Measurements from ENCODE around the gene KNCN.

The KNCN gene

DNA sequence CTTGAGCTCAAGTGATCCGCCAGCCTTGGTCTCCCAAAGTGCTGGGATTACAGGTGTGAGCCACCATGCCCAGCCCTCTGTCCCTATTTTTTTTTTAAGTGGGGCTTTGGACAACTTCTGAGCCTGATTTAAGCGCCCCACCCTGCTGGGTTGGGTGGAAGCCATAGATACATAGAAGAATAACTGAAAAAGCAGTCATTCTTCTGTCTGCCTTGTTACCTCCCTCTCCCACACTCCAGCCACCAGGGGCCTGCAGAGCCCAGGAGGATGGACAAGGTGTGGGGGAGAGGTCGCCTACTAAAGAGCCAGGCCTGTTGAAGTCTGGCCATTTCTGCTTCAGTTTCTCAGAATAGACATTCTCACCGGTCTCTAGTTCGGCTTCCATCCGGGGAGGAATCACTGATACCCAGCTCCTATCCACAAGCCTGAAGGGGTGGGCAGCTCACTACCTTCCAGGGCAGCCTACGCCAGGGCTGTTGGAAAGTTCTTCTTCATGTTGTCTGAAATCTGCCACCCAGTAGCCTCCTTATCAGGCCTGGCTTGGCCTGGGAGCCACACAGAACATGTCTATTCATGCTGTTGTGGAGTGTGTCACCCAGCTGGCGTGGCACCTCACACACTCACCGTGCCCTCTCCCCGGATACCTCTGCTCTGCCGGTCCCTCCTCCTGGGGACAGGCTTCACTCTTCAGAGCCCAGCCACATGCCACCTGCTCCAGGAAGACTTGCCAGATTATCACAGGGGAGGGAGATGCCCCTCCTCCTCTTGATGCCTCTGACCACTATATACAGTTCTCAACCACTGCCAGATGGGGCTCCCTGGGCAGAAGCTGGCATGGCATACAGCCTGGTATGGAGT is 27.7 kb downstream of the KNCN start:
- ATAC-seq (no peak), DNase-seq (no peak)

DNA sequence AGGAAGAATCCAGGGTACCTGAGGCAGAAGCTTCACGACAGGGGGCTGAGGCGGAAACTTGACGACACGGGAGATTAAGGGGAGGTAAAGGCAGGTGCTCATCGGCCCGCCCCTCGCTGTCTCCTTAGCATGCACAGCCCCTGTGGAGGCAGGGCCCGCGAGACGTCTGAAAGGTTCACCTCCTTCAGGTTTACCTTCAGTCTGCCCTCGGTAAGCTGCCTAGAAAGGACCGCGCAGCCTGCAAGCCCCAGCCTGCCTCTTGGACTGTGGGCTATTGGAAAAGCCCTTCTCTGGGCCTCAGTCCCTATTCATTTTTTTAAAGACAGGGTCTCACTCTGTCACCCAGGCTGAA is 28.5 kb downstream of the KNCN start:
- no peak for ATAC-seq
- DNase-seq: no peak

DNA sequence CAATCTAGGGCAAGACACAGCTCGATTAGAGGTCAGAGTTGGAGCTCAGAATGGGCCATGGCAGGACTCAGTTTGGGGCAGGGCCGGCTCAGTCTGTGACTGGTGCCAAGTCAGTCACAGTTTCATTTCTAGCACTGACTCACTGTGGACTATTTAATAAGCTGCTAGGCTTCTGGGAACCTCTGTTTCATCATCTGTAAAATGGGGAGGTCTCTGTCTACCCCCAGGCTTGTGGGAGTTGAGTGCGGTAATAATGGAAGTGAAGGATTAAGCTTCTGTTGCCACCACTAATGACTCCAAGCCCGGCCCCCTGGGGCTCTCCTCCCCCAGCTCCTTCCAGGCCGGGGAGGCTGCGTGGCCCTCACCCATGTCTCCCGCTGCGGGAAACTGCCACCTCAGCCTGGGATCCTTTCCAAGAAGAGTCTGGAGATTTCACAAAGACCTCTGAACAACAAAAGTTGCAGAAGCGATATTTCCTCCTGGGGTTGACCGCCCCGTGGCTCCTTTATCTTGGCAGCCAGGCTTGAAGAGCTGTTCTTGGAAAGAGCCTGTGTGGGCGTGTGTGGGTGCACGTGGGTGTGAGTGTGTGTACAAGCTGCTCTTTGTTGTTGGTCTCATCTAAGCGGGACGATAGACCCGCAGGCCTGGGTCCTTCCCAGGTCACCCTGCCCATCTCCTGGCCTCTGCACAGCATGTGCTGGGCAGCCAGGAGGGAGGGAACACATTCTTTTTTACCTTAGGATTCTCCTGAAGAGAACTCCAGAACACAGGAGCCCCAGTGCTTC is 29.1 kb downstream of the KNCN start:
- peak; percentile 93 for ATAC-seq
- peak; percentile 48 for DNase-seq

DNA sequence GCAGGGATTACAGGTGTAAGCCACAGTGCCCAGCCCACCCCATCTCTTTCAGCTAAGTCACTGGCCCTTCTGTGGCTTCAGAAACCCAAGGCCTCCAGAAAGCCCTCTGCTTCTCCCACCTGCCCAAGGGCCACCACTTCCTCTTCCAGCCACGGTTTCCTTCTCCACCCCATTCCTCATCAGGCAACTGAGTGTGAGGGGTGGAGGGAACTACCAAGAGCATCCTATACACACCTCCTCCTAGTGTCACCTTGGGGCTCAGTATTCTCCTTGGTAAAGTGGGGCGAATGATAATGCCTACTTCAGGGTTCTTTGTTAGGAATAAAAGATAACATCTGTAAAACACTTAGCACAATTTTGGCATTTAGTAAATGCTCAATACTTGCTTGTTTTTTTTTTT is 30.0 kb downstream of the KNCN start:
- ATAC-seq: no peak
- DNase-seq: no peak

DNA sequence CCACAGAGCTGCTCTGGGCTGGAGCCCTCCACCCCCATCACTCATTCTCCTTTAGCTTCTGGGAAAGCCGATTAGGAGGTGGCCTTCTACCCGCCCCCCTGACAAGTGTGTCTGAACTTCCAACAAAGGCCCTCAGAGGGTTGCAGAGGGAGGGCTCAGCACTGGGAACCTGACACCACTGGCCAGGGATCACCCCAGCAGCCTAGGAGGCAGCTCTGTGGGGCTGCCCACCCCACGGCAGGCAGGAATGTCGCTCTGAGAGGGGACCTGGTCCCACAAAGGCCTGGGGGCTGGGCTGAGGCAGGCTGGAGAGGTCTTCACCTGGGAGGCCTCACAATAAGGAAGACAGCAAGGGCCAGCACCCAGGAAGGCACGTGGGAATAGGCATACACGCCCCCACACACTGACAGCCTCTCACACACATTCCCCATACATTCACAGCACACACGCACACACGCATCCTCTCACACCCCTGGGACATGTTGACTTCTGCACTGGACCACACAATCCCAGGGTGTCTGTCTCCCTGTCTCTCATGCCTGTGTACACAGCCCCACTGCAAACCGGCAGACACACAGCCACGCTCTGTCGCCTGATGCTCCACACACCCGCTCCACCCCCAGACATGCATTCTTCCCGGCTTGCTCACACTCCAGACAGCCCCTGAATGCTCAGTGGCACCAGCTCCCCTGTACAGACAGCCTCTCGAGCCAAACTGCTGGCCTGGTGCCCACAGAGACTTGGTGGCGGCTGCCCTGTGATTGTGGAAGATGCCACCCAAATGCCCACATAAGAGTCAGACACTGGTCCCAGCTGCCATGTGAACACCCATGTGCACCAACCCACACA is 31.2 kb downstream of the KNCN start:
- ATAC-seq (no peak), DNase-seq (no peak)

DNA sequence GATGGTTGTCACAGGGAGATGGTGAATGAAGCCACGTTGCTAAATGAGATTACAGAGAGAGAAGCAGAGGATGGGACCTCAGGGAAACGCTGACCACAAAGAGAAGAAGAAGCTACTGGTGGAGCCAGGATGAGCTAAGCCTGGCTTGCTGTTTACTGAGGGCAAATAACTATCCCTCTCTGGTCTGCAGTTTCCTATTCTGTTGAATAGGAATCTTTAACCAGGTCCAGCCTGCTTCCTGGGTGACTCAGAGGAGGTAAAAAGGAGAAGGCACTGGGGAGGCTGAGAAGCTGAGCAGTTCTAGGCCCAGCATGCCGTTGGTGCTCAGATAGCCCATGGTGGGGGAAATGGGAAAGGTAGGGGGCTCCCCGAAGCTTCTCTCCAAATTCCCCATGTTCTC is 32.2 kb downstream of the KNCN start:
- ATAC-seq (no peak), DNase-seq (no peak)

DNA sequence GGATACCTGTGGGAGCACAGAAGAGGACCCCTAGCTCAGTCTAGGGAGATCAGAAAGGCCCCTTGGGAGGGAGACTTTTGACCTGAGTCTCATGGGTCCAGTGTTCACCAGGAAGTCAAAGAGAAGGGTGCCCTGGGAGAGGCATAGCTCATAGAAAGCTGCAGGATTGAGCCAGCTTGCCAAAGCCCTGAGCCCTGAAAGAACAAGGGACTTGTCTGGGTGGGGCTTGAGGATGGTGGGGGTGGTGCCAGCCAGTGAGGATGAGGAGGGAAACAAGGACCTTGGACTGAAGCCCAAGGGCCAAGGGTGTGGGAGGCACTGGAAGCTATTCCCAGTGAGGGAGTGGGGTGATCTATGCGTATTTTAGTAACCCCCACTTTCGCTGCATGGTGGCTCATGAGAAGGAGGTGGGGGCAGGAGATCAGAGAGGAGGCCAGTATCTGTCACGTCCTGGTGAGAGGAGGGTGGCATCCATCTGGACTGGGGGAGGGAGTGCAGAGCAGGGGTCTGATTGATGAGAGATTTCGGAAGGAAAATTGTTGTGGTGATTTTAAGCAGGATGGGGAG is 33.4 kb downstream of the KNCN start:
- DNase-seq (no peak), ATAC-seq (no peak)

DNA sequence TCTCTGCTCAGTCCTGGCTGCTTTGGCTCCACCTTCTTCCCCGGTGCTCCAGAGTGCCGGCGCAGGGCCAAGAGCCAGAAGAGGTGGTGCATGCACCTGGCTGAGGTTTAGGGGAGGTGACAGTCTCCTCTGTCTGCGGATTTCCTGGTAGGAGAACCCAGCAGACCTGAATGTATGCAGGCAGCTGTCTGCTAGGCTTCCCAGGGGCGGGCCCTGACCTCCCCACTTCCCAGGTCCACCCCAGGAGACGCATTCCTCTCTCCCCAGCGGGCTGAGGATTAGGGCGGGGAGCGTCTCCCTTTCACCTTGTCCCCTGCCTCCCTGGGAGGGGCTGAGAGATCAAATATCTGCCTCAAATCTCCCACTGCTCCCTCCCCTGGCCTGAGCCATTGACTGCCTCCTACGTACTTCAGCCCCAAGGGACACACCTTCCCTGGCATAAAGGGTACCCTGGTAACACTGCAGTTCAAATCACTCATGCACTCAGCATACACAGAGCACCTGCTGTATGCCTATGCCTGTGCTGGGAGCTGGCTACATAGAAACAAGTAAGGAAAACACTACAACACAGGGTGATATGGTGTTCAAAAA is 34.3 kb downstream of the KNCN start:
- ATAC-seq (no peak), DNase-seq (no peak)

DNA sequence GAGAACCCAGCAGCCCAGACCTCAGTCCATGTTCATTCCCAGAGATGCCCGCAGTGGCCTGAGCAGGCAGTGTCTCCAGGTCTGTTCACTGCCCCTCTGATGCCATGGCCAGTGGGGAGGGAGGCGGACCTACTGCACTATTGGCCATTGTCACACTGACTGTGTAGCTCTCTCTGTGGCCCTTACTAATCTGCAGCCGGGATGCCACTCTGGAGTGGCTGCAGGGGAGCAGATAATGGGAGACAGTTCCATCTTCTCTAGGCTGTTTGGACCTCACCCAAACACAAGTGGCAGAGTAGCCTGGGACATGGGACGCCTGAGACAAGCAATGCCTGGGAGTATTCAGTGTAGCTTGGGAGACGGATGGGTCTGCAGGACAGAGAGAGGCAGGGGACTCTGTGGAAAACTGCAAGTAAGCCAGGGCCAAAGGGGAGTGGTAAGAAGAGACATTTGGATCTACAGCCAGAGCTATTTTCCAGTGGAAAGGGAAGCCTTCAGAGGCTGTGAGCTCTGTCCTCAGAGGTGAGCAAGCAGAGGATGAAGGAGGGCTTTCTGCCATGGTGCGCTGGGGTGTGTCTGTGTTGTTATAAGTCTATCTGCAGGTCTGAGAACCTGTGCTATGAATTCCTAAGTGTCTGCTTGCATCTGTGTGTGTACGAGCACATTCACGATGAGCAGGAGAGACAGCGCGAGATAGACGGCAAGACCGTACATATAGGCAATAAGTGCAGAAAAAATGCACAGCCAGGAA is 35.1 kb downstream of the KNCN start:
- ATAC-seq (no peak), DNase-seq (no peak)

DNA sequence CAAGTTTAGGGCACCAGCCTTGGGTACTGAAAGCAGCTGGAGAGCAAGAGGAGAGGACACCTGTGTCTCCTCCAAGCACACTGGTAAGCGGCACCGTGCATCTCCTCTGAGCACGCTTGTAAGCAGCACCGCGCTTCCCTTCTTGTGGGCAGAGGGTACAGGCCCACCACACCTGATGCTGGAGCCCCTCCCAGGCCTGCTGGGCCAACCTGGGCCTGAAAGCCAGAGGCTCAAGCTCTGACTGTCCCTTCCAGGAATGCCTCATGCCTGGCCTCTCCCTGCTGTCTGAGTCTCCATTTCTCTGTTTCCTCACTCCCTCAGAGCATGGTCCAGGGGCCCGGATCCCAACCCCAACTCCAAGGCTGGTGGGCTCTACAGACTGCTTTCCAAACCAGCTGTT is 35.9 kb downstream of the KNCN start:
- ATAC-seq (no peak), DNase-seq (no peak)

DNA sequence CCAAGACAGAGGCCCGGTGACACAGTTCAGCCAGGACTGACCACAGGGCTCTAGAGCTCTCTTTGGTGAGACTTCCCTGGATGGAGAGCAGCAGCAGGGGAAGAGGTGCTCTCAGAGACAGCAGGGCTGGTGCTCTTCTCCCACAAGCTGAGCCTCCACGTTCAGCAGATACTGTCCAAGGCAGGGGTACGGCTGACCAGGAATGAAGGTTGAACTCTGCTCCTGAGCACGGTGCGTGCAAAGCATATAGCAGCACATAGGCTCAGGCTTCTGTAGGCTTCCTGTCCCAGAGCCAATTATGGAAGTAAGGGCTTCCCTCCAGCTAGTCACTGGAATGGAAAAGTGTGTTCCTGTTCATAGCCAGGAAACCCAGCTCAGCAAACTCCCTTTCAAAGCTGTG is 37.9 kb downstream of the KNCN start:
- no peak for DNase-seq
- no peak for ATAC-seq

DNA sequence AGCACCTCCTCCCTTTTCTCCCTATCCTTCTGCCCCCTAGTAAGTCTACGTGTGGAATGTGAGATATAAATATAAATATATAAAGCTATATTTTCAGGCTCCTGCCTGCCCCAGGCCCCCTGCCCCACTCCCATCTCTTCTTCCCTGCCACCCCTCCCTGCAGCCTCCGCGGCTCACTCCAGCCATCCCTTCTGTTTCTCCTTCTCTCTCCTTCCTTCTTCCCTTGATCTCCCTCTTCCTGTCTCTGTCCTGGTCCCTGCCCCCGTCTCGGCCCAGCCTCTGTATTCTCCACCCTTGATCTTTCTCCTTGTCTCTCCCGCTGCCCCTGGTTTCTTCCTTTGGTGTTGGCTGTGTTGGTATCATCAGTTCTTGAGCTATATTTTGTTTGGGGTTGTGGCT is 38.7 kb downstream of the KNCN start:
- no peak for DNase-seq
- no peak for ATAC-seq

DNA sequence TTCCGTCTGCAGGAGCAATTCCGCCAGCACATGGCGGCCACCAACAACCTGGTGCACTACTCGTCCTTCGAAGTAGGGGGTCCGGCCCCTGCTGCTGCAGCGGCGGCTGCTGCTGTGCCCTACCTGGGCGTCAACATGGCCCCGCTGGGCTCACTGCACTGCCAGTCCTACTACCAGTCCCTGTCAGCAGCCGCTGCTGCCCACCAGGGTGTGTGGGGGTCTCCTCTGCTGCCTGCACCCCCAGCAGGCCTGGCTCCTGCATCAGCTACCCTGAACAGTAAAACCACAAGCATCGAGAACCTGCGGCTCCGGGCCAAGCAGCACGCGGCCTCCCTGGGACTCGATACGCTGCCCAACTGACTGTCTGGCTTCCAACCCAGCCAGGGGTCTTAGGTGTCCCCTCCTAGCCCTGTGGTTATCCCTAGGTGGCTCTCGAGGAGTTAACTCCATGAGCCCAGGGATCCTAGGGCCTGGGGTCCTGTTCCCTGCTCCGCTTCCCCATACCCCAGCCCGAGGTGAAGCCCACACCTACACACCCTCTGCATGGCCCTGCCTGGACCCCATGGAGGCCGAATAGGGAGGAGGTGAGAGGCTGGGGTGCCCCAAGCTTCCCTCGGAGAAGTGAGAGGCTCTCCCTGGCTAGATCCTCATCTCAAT is 39.2 kb downstream of the KNCN start:
- no peak for ATAC-seq
- no peak for DNase-seq

DNA sequence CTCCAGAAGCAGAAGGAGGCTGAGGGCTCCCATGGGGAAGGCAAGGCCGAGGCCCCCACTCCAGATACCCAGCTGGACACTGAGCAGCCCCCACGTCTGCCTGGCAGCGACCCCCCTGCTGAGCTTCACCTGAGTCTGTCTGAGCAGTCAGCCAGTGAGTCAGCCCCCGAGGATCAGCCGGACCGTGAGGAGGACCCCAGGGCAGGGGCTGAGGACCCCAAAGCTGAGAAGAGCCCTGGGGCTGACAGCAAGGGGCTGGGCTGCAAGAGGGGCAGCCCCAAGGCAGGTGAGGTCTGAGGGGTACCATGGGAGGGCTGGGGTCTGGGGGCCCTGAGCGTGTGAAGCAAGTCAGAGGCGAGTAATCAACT is 40.5 kb downstream of the KNCN start:
- DNase-seq: no peak

DNA sequence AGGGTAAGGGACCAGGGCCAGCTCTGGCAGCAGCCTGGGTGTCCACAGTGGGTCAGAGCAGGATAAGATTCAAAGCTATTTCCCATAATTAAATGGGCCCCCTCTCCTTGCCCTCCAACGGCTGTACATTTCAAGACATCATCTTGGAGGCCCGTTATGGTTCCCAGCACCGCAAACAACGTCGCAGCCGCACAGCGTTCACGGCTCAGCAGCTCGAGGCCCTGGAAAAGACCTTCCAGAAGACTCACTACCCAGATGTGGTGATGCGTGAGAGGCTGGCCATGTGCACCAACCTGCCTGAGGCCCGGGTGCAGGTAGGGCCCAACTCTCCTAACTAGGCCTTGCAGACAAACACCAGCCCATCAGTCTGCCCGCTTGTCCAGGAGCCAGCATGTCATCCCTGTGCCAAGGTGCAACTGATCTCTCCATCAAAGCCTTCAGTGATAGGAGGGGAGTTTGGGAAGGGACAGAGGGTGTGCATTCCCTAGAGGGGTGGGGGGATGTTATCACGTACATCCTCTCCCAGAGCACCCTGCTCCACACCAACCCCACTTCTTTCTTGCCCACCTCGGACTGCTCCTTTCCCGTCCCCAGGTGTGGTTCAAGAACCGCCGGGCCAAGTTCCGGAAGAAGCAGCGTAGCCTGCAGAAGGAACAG is 41.0 kb downstream of the KNCN start:
- DNase-seq (no peak), ATAC-seq (no peak)

More for the DNA sequence above, 40.5 kb downstream of the KNCN start:
- no peak for ATAC-seq

DNA sequence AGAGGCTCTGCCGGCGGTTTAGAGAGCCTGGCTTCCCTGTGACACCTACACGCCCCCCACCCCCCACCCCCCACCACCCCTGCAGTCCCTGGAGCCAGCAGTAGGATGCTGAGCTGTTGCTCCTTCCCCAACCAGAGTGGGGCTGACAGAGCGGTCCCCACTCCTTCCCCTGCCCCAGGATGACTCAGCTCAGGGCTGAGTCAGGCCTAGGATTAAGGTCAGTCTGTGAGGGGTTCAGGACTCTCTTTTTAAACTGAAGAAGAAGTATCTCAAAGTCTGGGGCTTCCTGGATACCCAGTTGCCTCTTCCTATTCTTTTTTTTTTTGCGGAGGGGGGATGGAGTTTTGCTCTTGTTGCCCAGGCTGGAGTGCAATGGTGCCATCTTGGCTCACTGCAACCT is 42.7 kb downstream of the KNCN start:
- no peak for DNase-seq
- peak; percentile 78 for ATAC-seq

DNA sequence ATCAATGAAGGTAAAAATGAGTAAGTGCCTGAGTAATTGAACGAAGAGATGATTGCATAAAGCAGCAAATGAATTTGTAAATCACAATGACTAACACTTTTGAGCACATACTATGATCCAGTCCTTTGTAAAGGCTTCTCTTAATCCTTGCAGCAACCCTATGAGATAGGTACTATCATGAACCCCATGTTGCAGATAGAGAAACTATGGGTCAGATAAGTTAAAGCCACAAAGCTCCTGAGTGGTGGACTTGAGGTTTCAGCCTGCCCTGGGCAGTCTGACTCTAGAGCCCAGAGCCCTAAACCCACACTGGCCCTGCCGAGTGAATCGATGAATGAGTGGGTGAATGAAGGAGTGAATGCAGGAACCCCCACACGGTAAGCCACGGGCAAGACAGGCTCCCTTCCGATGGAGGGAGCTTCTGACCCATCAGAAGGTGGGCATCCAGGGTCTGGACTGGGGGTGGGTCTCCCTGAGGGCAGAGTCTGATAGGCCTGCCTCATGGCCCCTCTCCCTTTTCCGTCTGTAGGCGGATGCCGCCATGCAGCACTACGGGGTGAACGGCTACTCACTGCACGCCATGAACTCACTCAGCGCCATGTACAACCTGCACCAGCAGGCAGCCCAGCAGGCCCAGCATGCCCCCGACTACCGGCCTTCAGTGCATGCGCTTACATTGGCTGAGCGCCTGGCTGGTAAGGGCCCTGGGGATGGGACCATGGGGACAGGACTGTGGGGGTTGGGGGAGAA is 44.8 kb downstream of the KNCN start:
- DNase-seq (no peak), ATAC-seq (no peak)

DNA sequence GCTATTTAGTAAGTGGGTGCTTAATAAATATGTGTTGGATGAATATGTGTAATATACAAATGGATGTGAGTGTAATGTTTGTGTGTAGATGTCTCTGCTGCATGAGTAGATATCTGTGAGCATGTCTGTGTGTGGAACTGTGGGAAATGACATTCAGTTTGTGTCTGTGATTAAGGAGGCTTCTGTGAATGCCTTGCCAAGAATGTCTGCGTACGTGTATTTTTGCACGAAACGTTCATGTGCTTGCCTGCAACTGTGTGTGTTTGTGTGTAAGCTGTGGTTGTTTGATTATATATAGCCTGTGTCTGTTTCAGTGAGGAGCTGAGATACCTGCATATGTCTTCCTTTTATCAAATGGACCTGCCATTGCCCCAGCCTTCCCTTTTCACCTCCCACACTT is 48.0 kb downstream of the KNCN start:
- DNase-seq (no peak), ATAC-seq (no peak)

DNA sequence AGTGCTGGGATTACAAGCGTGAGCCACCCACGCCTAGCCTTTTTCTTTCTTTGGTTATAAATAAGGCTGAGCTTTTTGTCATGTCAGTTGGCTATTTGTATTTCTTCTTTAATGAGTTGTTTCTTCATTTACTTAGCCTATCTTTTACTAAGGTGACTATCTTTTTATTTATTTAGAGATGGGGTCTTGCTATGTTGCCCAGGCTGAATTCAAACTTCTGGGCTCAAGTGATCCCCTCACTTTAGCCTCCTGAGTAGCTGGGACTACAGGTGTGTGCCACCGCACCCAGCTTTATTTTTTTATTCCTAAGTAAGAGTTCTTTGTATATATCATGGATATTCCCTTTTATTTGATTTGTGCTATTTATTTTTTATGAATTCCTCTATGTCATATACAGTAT is 49.9 kb downstream of the KNCN start:
- ATAC-seq (no peak), DNase-seq (no peak)

DNA sequence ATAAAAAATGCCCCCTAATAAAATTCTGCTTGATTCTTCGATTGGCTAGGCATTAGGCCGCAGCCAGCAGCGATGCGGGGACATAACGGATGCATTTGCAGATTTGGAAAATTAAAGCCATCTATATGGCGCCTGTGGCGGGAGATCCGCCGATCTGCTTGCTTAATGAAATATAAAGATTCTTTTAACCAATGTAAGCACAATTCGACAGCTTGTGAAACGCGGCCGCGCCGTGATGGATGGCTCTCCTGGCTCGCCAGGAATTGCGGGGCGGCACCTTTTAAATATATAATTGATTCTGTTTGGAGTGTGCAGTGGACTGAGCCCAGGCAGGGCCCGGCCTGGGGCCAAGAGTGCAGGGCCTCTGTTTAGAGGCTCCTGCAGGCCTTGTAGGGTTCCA is 53.8 kb downstream of the KNCN start:
- ATAC-seq: no peak
- DNase-seq: no peak
